HL-60 (cell line): ENCODE data around the gene SPOUT1.

Experiments used
- DNase-seq, 2 experiments: peaks; one replicate each; pipeline ENCODE4 v3.0.0-alpha.2; 2010 to 2020; ENCODE audit warnings: low read depth in 1 of 2, low spot score in 1 of 2
- H3K27ac ChIP-seq: fragments of 250-450 bp; sonication (Bioruptor Pico); replicated peaks from 2 replicates; pipeline ENCODE4 v1.5.1; 2020; ENCODE audit warnings: mild to moderate bottlenecking, moderate library complexity
- H3K27me3 ChIP-seq: fragments of 250-450 bp; sonication (Bioruptor Pico); 2 replicates; pipeline ENCODE4 v1.5.1; 2021; ENCODE audit warnings: mild to moderate bottlenecking, moderate library complexity; ENCODE audit not compliant: insufficient read depth, poor library complexity, severe bottlenecking
- H3K4me3 ChIP-seq: replicated peaks from 2 replicates; pipeline ENCODE4 v1.5.1; 2011; ENCODE audit warnings: mild to moderate bottlenecking, control low read depth, low read length; ENCODE audit not compliant: insufficient read depth
- GABPA ChIP-seq: IDR thresholded peaks from 2 replicates; pipeline ENCODE4 v1.6.1; 2012; ENCODE audit warnings: low read depth
- POLR2AphosphoS5 ChIP-seq: IDR thresholded peaks from 2 replicates; pipeline ENCODE4 v1.6.1; 2012; ENCODE audit warnings: low read depth
- SPI1 ChIP-seq: IDR thresholded peaks from 2 replicates; pipeline ENCODE4 v1.6.1; 2012; ENCODE audit warnings: low read depth, mild to moderate bottlenecking, borderline replicate concordance
- TF ChIP-seq, protein P1 (sequence below): IDR thresholded peaks from 2 replicates; pipeline ENCODE4 v1.6.1; 2012; ENCODE audit warnings: low read depth; ENCODE audit not compliant: insufficient replicate concordance
- TF ChIP-seq, protein P2 (sequence below): IDR thresholded peaks from one replicate; pipeline ENCODE4 v1.5.1; 2011; ENCODE audit warnings: low read length, control low read depth, inconsistent platforms; ENCODE audit not compliant: insufficient read depth

The SPOUT1 gene

DNA sequence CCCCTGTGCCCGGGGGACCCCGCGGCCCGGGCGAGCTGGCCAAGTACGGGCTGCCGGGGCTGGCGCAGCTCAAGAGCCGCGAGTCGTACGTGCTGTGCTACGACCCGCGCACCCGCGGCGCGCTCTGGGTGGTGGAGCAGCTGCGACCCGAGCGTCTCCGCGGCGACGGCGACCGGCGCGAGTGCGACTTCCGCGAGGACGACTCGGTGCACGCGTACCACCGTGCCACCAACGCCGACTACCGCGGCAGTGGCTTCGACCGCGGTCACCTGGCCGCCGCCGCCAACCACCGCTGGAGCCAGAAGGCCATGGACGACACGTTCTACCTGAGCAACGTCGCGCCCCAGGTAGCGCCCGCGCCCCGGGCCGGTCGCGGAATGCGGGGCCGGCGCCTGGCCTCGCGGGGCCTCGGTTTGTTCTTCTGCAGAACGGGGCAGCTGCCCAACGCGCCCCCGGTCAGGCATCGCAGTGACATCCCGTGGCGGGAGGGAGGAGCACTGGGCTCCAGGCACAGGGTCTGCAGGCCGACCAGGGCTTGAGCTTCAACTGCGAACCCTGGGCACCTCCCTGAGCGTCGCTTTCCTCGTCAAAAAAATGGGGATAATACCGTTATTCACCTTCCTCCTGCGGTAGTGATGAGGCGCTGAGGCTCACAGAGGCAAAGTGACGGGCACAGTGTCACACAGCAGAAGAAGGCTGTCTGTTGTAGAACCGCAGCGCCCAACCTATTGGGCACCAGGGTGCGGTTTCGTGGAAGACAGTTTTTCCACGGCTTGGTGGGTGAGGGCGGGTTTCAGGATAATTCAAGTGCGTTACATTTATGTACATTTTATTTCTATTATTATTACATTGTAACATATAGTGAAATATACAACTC is 10.5 kb downstream of the SPOUT1 start:
- TF ChIP-seq SPI1 (no peak), GABPA (no peak), POLR2AphosphoS5 (no peak; the same call in 1 of the 2 replicates)
- TF ChIP-seq, protein P1, sequence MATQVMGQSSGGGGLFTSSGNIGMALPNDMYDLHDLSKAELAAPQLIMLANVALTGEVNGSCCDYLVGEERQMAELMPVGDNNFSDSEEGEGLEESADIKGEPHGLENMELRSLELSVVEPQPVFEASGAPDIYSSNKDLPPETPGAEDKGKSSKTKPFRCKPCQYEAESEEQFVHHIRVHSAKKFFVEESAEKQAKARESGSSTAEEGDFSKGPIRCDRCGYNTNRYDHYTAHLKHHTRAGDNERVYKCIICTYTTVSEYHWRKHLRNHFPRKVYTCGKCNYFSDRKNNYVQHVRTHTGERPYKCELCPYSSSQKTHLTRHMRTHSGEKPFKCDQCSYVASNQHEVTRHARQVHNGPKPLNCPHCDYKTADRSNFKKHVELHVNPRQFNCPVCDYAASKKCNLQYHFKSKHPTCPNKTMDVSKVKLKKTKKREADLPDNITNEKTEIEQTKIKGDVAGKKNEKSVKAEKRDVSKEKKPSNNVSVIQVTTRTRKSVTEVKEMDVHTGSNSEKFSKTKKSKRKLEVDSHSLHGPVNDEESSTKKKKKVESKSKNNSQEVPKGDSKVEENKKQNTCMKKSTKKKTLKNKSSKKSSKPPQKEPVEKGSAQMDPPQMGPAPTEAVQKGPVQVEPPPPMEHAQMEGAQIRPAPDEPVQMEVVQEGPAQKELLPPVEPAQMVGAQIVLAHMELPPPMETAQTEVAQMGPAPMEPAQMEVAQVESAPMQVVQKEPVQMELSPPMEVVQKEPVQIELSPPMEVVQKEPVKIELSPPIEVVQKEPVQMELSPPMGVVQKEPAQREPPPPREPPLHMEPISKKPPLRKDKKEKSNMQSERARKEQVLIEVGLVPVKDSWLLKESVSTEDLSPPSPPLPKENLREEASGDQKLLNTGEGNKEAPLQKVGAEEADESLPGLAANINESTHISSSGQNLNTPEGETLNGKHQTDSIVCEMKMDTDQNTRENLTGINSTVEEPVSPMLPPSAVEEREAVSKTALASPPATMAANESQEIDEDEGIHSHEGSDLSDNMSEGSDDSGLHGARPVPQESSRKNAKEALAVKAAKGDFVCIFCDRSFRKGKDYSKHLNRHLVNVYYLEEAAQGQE, result no peak
- TF ChIP-seq, protein P2, sequence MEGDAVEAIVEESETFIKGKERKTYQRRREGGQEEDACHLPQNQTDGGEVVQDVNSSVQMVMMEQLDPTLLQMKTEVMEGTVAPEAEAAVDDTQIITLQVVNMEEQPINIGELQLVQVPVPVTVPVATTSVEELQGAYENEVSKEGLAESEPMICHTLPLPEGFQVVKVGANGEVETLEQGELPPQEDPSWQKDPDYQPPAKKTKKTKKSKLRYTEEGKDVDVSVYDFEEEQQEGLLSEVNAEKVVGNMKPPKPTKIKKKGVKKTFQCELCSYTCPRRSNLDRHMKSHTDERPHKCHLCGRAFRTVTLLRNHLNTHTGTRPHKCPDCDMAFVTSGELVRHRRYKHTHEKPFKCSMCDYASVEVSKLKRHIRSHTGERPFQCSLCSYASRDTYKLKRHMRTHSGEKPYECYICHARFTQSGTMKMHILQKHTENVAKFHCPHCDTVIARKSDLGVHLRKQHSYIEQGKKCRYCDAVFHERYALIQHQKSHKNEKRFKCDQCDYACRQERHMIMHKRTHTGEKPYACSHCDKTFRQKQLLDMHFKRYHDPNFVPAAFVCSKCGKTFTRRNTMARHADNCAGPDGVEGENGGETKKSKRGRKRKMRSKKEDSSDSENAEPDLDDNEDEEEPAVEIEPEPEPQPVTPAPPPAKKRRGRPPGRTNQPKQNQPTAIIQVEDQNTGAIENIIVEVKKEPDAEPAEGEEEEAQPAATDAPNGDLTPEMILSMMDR, result no peak
- no peaks in the 10 kb centered on the region for H3K27me3 ChIP-seq
- peak overlapping the region; percentile 52 for H3K27ac ChIP-seq
- DNase-seq, result peak in 1 of 2 experiments; percentile 46
- peak overlapping the region; percentile 63 for H3K4me3 ChIP-seq

DNA sequence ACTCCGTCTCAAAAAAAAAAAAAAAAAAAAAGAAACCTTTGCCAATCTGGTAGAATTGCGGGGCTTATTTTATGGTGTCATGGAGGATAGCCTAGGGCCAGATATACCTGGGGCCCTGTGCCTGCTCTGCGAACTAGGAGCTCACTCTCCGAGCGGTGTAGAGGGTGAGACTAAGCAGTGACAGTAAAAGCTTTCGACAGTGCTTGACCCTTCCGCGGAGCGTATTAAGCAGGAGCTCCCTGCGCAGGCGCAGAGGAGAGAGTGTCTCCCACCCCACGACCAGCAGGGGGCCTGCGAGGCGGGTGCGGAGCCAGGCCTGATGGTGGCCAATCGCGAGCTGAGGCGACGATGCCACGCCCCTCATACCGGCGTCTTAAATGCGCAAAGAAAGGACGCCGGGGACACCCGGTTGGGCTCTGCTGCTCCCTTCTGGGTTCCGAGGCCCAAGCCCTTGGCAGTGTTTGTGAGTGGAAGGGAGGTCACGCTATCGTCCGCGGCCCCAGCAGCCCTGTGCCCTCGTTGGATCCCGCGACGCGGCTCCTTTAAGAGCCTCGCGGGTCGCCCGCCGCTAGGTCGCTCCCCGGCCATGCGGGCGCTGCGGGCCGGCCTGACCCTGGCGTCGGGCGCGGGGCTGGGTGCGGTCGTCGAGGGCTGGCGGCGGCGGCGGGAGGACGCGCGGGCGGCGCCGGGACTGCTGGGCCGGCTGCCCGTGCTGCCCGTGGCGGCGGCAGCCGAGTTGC is 11.3 kb downstream of the SPOUT1 start, which contains the start of gene ENDOG:
TSS of gene ENDOG (plus strand) at position 402 of the 740 bp plus-strand sequence. CDS start at position 587, 185 bp downstream.
- Histone ChIP-seq H3K4me3 (peak within 1 kb of the TSS; percentile 63), H3K27me3 (no peaks in the 10 kb centered on the region), H3K27ac (peak within 1 kb of the TSS; percentile 73)
- DNase-seq, result peak; percentile 92 to 98
- TF ChIP-seq, protein P1, result peak; percentile 40
- TF ChIP-seq GABPA (no peak), SPI1 (no peak), POLR2AphosphoS5 (peak; percentile 74)
- TF ChIP-seq, protein P2, result peak; percentile 100

DNA sequence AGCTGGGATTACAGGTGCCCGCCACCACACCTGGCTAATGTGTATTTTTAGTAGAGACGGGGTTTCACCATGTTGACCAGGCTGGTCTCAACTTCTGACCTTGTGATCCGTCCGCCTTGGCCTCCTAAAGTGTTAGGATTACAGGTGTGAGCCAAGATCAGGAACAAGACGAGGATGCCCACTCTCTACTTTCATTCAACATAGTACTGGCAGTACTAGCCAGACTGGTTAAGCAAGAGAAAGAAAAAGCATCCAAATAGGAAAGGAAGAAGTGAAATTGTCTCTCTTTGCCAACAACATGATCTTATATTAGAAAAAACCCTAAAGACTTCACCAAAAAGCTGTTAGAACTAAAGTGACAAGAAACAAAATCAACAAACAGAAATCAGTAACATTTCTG is 18.7 kb downstream of the SPOUT1 start:
- H3K27me3 ChIP-seq, result no peaks in the 10 kb centered on the region
- H3K27ac ChIP-seq, result no peak overlapping the region
- no peak for DNase-seq
- no peak overlapping the region for H3K4me3 ChIP-seq
- TF ChIP-seq, protein P1, result no peak
- TF ChIP-seq, protein P2, result no peak
- TF ChIP-seq POLR2AphosphoS5 (no peak), GABPA (no peak), SPI1 (no peak)
